HFF-Myc (cell line): ENCODE results near the gene RNU4-1.
"Not testable (repeated sequence)": the region's sequence is repeated elsewhere in the genome, so short reads cannot be mapped to it uniquely, and the experiment has no call there.

Source experiments
- DNase-seq: peaks from one replicate; pipeline ENCODE4 v3.0.0-alpha.2; 2011; ENCODE audit warnings: low read depth; ENCODE audit errors: extremely low read depth
- H3K4me3 ChIP-seq: replicated peaks from 2 replicates; pipeline ENCODE4 v1.5.1; 2011; ENCODE audit warnings: low read depth, mild to moderate bottlenecking, control low read depth, low read length
- CTCF ChIP-seq: IDR thresholded peaks from 2 replicates; pipeline ENCODE4 v1.5.1; 2012; ENCODE audit warnings: mild to moderate bottlenecking, low read depth, low read length, control low read depth; ENCODE audit errors: missing control alignments

RNU4-1 gene

GRCh38 chr12:120257041-120257821 is 35.8 kb downstream of the RNU4-1 start:
- peak; percentile 75 for DNase-seq
- no peak for TF ChIP-seq CTCF
- peak overlapping the region; percentile 3; the same call in 1 of the 2 replicates for H3K4me3 ChIP-seq

GRCh38 chr12:120254809-120255208 is 38.2 kb downstream of the RNU4-1 start:
- no peak overlapping the region for H3K4me3 ChIP-seq
- DNase-seq: no peak
- TF ChIP-seq CTCF: no peak

GRCh38 chr12:120253313-120253712 is 39.7 kb downstream of the RNU4-1 start:
- not testable (repeated sequence) for DNase-seq, H3K4me3 ChIP-seq

- H3K4me3 ChIP-seq: no peak overlapping the region
- TF ChIP-seq CTCF: no peak
- no peak for DNase-seq
Observed at GRCh38 chr12:120252071-120252906, 40.7 kb downstream of the RNU4-1 start.

GRCh38 chr12:120251364-120252070 is 41.5 kb downstream of the RNU4-1 start:
- H3K4me3 ChIP-seq, DNase-seq: not testable (repeated sequence)

GRCh38 chr12:120249875-120250795 is 42.9 kb downstream of the RNU4-1 start:
- DNase-seq: no peak
- no peak for TF ChIP-seq CTCF
- H3K4me3 ChIP-seq: no peak overlapping the region

GRCh38 chr12:120249266-120249874 is 43.7 kb downstream of the RNU4-1 start:
- DNase-seq: no peak
- H3K4me3 ChIP-seq: no peak overlapping the region
- TF ChIP-seq CTCF: no peak
